ENCODE data around the gene MMP7. TPM values are rescaled to one million over a fixed set of nuclear protein-coding genes. Genes with fewer than 3 reads are reported as not detected.

The MMP7 gene
- total RNA-seq, 1 experiment from 2014 or later: not detected

- Histone ChIP-seq H3K27ac (ENCODE audit: insufficient read length, low read depth, low read length) (no peak overlapping the region), H3K4me1 (ENCODE audit: insufficient read depth, low read length) (no peaks in the 10 kb centered on the region), H2BK120ac (ENCODE audit: low read depth, low read length, poor library complexity, severe bottlenecking) (no peak overlapping the region), H2BK20ac (ENCODE audit: low read depth, low read length, poor library complexity, severe bottlenecking) (no peak overlapping the region), H3K4ac (ENCODE audit: low read depth, low read length) (no peak overlapping the region), H3K79me1 (ENCODE audit: insufficient read depth, low read depth, low read length, poor library complexity, severe bottlenecking) (no peaks in the 10 kb centered on the region), H4K5ac (ENCODE audit: insufficient read length, low read depth, low read length) (no peak overlapping the region), H3K4me2 (ENCODE audit: insufficient read depth, insufficient read length, low read length) (no peak overlapping the region), H3K9me3 (ENCODE audit: control insufficient read depth, low read depth, low read length) (peaks cover 14% of the 10 kb centered on the region), H3K27me3 (ENCODE audit: insufficient read depth, low read length) (no peaks in the 10 kb centered on the region), H3K14ac (ENCODE audit: insufficient read depth, low read length) (no peak overlapping the region), H4K8ac (replicated peaks; ENCODE audit: insufficient read length, low read depth, low read length) (no peak overlapping the region), H2BK12ac (ENCODE audit: insufficient read length, low read depth, low read length) (no peak overlapping the region), H2BK15ac (ENCODE audit: low read depth, low read length) (no peak overlapping the region), H2AK5ac (ENCODE audit: insufficient read length, low read length) (no peak overlapping the region), H2AFZ (ENCODE audit: low read length) (no peak overlapping the region), H4K20me1 (ENCODE audit: control insufficient read depth, insufficient read depth, insufficient read length) (no peaks in the 10 kb centered on the region), H3T11ph (ENCODE audit: low read length) (no peak overlapping the region), H3K23me2 (ENCODE audit: insufficient read length, low read depth, low read length, poor library complexity, severe bottlenecking) (no peaks in the 10 kb centered on the region), H3K56ac (ENCODE audit: insufficient read length, low read depth, low read length) (no peak overlapping the region), H2BK5ac (ENCODE audit: insufficient read length, low read length) (no peak overlapping the region), H3K18ac (ENCODE audit: insufficient read length, low read depth, low read length) (no peak overlapping the region), H3K23ac (ENCODE audit: insufficient read length, low read depth, low read length) (no peak overlapping the region), H4K91ac (ENCODE audit: insufficient read length, low read depth, low read length) (no peak overlapping the region), H3K79me2 (ENCODE audit: insufficient read depth, low read length) (no peaks in the 10 kb centered on the region), H3K9ac (ENCODE audit: extremely low read depth, insufficient read length, low read length) (no peak overlapping the region)
- Mint-ChIP-seq H3K9me3 (peaks cover 22 to 24% of the 10 kb centered on the region in 2 experiments), H3K4me1 (no peaks in the 10 kb centered on the region), H3K27me3 (ENCODE audit: low read depth) (no peaks in the 10 kb centered on the region), H3K27ac (no peak overlapping the region), H3K36me3 (ENCODE audit: insufficient read depth in 1 of 3, low read depth in 3 of 3) (peaks cover 5 to 24% (median 16%) of the 10 kb centered on the region in 3 experiments), H3K4me3 (no peak overlapping the region)
- WGBS (ENCODE audit: extremely low coverage, insufficient read length, low lambda C conversion rate): no CpG with 5 or more reads among the region's 2 CpGs
- DNase-seq: no peak
- TF ChIP-seq CTCF (conservative IDR thresholded peaks at IDR 0.05): no peak
These were observed 42.1 kb upstream of the MMP7 start for GRCh38 chr11:102572554-102573220.
